Measurements from ENCODE around the gene SLC25A12.

- TF ChIP-seq CTCF (conservative IDR thresholded peaks at IDR 0.05; ENCODE audit: low read depth, low read length) (no peak), EZH2 (IDR thresholded peaks at IDR 0.05; ENCODE audit: borderline replicate concordance, low read depth, low read length, poor library complexity, severe bottlenecking) (no peak)
These were observed 100.1 kb downstream of the SLC25A12 start for GRCh38 chr2:171793691-171794678.
